C1 segment of cervical spinal cord (tissue), 14 donors: ENCODE measurements around the gene RAI14.

ENCODE experiments used
- DNase-seq, 14 donors: peaks; one replicate each; lab custom pipeline; 2025; lab: John Stamatoyannopoulos, UW

RAI14 gene

DNA sequence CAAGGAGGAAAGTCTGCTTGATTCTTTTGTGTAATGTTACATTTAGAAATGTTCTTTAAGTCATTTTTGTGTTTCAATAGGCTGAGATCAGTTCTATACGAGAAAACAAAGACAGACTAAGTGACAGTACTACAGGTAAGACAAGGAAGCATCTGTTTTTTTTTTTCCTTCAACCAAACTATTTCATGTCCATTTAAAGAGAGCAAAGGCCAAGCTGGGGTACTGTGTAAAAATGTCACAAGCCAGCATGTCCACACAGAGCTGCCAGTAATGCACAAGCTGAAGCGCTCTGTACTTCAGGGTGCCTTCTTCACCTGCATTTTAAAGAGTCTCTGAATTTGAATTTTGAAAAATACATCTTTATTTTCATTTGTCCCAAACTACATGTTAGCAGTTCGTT, 162.6 kb downstream of the RAI14 start:
- DNase-seq: no peak

DNA sequence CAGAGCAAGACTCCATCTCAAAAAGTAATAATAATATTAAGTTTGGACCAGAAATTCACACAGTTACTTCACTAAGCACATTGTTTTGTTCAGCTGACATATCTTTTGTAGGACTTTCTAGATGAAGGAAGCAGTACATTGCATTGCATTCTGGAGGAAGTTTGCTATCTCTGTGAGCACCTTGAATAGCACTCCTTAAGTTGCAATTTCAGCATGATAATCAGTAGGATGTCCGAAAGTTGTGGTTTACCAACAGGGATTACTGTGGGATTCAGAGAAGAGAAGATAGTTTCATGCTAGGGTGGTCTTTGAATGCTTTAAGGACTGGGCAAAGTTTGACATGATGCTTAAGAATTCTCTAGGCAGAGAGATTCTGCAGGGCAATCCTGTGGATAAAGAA, 164.5 kb downstream of the RAI14 start:
- no peak for DNase-seq

DNA sequence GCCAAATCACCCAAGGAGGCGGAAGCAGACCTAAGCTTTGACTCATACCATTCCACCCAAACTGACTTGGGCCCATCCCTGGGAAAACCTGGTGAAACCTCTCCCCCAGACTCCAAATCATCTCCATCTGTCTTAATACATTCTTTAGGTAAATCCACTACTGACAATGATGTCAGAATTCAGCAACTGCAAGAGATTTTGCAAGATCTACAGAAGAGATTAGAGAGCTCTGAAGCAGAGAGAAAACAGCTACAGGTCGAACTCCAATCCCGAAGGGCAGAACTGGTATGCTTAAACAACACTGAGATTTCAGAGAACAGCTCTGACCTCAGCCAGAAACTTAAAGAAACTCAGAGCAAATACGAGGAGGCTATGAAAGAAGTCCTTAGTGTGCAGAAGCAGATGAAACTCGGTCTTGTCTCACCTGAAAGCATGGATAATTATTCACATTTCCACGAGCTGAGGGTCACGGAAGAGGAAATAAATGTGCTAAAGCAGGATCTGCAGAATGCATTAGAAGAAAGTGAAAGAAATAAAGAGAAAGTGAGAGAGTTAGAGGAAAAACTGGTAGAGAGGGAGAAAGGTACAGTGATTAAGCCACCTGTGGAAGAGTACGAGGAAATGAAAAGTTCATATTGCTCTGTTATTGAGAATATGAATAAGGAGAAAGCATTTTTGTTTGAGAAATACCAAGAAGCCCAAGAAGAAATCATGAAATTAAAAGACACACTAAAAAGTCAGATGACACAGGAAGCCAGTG, 167.0 kb downstream of the RAI14 start:
- no peak for DNase-seq

DNA sequence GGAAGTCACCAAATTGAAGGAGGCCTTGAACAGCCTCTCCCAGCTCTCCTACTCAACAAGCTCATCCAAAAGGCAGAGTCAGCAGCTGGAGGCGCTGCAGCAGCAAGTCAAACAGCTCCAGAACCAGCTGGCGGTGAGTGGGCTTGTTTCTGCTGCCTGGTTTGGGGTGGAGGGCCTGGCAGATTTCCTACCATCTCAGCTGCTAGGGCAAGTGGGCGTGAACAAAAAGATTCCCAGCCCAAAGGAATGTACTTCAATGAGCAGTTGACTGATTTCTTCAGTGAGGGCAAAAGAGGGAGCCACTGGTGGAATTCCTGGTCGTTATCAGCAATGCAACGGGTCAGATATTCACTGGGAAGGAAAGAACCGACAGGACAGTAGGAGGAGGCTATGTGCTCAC, 170.2 kb downstream of the RAI14 start:
- no peak for DNase-seq

DNA sequence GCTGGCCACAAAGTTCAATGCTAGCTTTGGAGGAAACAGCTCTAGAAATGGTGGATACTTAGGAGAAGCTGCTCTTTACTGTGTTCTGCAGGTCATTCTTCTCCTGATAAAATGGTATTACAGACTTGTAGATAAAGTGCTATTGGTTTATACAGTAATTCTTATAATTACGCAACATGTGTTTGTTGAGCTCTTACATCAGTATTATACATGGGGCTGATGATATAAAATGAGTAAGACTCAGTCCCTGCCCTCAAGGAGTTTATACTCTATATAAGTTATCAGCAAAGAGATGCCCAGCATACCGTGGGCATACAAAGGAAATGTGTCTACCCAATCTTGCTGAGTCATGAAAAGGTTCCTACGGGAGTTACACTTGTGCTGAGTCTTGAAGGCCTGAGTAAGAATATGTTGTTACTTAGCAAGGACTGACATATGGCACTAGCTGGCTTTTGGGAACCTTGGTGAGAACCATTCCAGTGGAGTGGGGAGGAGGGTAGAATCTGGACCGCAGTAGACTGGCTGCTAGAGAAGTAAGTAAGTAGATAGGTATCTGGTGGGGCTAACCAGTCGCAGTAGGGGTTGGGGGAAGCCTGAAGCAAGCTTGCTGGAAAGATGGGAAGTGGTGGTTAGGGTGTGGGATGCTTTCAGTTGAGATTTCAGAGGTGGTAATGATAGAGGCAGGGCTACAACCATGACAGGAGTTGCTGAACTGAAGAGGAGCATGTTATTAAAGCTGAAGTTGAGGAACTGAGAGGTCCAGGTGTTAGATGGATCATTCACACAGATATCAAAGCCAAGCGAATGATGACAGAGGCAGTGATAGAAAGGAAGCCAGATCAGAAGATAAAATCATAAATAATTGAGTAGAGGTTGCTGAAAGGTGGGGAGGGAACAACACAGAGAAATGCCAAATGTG, 171.7 kb downstream of the RAI14 start:
- DNase-seq: no peak

DNA sequence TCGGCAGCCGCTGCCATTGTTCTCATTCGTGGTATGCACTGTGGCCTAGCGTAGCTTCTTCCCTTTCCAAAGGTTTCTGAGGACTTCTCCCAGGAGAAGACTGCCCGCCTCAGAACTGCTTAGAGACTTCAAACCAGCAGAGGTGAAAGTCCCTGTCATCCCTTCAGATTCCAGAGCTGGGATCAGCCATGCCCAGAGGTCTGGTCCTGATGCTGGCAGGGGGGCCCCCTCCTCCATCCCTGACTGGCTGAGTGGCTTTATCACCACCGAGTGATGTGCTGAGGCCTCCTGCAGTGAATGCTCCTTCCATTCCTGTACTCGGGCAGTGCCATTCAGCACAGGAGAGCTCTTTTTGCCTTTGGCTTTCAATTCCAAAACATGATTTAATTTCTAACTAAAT, 174.7 kb downstream of the RAI14 start:
- peak in 1 of 14 donors; percentile 1 for DNase-seq

DNA sequence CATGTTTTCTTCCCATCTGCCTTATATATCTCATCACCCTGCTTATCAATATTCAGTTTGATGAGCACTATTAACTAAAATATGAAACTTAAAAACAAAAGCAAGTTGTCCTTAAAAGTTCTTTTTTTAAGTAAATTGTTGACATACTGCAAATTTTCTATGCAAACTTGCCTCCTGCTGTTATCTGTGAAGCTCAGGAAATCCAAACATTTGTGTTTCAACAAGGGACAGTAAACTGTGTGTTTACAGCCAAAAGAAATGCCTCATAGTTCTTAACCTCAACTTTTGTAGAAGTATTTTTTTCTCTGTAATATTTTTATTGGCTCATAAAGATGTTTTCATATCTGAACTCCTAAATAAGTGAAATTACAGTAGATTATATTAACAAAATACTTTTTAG, 175.2 kb downstream of the RAI14 start:
- DNase-seq: no peak

DNA sequence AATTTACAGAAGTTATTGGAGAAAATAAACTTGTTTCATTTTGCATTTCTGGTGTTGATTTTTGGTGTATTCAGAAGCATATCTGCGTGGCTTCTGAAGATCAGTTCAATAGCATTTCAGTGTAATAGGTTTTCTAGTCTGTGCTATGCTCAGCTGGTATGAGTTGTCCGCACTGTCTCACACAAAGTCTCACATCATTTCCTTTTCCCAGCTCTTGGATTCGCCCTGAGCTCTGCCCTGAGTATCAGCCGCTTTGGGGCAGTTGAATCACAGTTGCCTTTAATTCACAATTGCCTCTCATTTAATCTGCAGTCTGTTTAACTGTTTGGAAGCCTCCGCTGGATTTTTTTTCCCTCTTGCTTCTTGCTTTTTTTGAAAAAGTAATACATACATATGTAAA, 176.4 kb downstream of the RAI14 start:
- DNase-seq: no peak

DNA sequence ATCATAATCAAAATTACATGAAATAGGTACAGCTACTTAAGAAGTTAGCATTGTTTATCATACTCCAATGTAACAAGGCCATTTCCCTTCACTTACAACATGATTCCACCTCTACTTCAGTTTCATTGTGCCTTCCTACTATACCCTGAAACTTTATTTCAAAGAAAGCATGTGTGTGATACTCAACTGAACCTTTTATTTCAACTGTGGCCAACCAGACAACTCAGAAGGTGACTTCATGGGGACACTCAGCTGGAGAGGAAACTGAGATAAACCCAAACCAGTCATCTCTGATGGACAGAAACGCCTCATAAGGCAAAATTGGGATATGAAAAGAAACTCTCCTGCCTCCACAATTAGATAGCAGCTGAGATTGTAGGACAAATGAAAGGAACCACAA, 177.0 kb downstream of the RAI14 start:
- DNase-seq: no peak

DNA sequence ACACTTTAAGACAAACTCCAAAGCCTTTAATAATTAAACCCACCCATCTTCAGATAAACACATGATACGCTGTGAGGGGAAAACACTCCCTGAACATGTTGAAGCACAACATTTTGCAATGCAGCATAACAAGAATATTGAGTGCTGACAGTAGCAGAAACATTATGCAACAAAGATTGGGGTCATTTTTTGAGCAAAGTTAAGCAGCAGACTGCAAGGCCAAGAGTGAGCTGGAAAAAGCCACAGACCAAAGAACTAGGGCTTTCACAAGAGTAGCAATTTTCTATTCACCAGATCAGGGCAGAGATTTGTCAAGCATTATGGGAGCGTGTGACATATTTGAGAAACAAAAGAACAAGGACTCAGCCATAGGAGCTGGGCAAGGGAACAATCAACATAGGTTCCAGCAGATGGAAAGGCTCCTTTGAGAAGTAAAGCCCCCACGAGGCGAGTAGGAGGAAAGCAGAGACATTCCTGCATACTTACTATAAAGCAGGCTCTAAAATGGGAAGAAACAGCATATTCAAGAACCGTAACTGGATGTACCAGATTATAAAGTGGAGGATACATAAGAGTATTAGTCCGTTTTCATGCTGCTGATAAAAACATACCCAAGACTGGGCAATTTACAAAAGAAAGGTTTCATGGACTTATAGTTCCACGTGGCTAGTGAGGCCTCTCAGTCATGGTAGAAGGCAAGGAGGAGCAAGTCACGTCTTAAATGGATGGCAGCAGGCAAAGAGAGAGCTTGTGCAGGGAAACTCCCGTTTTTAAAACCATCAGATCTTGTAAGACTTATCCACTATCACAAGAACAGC, 178.1 kb downstream of the RAI14 start:
- DNase-seq: no peak

DNA sequence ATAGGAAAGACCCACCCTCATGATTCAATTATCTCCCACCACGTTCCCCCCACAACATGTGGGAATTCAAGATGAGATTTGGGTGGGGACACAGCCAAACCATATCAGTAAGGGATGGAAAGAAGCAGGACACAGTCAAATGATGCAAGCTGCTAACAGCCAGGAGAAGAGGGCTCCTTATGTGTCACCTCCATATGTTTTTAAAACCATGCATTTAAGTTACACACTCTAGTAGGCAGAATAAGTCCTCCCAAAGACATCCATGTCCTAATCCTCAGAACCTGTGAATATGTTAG, 178.6 kb downstream of the RAI14 start:
- no peak for DNase-seq

DNA sequence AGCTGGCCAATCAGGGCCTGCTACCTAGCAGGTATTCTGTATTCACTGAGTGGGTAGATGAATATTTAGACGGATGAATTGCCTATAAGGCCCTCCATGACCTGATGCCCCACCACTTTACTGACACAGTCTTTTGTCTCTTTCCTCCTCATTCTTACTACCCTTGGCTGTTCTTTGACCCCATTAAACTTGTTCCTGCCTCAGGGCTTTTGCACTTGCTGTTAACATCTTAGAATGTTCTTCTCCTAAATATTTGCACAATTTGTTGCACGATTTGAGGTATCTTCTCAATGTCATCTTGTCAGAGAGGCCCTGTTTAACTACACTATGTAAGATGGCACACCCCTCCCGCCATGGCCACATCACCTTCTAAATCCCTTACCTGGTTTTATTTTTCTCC, 179.5 kb downstream of the RAI14 start:
- DNase-seq: no peak

DNA sequence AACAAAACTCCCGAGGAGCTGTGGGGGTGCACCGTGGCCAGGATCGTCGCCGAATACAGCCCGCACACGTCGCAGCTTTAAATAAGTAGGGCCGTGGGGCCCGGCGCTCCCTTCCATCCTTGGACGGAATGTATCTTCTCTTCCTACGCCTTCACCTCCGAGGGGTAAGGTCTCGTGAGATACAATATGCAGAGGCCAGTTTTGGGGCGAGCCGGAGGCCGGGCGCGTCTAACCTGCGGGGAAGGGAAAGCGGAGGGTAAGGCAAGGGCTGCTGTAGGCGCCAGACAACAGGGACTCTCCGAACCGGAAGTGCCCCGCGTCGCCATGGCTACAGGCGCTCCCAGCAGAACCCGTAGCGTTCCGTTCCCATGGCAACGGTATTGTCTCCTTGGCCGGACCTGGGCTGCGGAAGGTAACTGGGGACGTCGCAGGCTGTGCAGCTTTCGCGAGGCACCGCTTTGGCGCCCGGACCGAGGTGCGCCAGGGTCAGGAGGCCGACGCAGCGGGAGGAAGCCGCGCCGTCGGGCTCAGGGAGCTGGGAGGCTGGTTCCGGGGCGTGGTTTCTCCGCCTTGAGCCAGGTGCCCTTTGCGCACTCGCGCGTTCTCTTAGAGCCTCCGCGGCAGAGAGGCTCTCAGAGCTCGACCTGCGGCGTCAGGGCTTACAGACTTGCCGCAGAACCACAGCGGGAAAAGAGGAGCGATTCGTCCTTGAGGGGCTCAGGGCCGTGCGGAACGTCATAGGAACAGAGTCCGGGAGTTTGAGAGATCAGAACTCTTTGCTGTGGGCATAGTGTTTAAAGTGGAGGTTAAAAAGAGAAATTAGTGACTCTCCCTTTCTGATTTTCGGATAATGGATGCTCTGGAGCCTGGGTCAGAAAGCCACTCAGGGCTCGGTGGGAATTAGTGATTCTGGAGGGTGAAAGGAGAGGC, 182.9 kb downstream of the RAI14 start, which contains the start of gene TTC23L:
TTC23L (plus strand) TSS at position 380 of the 930 bp plus-strand sequence. CDS start 1,508 bp downstream, outside the sequence.
- DNase-seq: peak in 13 of 14 donors; percentile 56 to 83 (median 70)

DNA sequence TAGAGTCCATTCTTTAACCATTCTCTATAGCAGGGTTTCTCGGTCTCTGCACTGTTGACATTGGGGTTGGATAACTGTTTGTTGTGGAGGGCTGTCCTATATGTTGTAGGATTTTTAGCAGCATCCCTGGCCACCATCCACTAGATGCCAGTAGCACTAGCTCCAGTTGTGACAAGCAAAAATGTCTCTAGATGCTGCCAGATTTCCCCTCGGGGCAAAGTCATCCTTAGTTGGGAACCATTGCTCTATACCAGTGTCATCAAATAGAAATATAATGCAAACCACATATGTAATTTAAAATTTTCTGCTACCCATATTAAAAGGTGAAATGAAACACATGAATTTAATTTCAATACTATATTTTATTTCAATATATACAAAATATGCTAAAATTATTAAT, 185.7 kb downstream of the RAI14 start:
- no peak for DNase-seq

DNA sequence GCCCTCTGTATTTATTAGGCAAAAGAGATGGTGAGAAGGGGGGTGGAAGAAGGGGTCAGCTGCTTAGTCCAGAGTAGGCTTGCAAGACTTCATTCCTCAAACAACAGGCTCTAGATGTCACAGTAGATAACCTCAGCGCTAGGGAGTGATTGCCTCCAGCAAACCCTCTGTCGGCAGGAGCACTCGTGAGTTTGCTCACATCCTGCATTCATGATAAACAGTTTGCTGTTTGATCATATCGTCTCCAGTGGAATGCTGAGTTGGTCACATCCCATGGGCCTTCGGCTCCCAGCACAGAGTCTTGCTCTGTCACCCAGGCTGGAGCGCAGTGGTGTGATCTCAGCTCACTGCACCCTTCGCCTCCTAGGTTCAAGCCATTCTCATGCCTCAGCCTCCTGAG, 186.4 kb downstream of the RAI14 start:
- DNase-seq: no peak

DNA sequence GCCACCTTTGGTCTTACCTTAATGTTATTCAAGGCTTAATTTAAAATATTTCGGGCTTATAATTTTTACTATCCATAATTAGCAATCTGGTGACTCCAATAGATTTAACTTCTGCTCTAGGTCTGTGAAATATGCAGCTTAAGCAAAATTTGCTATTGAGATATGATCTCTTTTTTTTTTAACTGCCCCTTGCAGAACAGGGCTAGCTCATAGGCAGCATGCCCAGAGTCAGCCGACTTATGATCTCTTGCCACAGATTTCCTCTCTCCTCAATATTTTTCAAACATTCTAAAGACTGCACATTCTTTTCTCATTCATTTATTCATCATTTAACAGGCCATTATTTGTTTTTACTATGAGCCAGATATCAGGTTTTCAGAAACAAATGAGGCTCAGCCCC, 187.4 kb downstream of the RAI14 start:
- no peak for DNase-seq

DNA sequence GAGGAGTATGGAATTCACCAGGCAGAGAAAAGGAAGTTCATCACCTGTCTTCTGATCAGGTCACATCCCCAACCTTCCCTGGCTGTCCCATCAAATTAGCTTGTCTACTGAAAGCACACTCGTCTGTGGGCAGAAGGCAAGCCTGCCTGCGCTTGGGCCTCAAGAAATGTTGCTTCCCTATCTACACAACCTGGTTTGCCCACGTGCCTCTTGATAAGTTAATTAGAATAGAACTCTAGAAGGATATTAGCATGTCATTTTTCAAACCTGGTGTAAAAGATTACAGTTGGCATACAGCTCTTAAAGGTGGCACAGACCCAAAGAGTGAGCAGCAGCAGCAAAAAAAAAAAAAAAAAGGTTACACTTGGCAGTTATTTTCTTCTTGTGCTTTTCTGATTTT, 188.0 kb downstream of the RAI14 start:
- DNase-seq: no peak

DNA sequence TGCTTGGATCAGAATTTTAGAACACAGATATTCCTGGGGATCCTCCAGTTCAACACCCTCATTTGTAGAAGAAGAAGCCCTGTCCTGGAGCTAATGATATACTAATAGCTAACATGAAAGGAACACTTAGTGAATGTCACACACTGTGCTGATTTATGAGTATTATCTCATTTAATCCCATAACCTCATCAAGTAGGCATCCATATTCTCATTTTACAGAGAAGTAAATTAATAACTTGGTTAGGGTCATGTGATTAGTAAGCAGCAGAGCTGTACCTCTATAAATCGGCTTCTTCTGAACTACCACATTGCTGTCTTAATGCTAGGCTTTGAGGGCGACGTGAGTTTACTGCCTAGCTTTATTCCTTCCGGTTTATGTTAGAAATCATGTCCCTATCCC, 188.9 kb downstream of the RAI14 start:
- no peak for DNase-seq

DNA sequence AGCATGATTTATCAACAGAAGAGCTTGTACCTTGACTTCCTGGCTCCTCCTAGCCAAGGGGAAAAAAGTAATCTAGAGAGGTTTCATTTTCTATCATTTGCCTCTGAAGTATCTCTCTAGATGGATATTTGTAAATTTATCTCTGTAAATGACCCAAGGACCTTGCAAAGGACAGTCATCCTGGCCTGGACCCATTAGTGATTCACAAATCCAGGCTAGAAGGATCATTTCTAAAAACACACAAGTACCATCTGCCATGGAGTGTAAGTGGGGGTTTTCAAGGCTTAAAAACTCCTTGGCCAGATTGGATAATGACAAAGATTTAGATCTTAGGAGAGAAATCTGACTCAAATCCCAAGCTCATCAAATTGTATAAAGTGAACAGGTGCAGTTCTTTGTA, 190.9 kb downstream of the RAI14 start:
- no peak for DNase-seq

DNA sequence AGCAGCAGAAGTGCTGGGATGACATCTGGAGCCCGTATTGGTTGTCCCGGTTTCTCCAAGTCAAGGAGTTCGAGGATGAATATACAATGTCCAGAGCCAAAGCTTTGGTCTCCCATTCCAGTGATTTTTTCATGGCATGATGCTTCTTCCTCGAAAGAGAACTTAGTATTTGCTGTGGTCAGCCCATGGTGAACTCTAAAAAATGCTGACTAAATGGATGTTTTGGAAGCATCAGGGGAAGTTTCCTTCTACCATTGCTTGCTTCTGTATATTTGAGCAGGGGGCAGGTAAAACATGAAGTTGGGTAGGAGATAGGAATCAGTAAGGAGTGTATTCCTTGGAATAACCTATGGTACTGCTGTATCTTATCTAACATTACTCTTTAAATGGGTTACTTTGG, 191.4 kb downstream of the RAI14 start:
- no peak for DNase-seq

DNA sequence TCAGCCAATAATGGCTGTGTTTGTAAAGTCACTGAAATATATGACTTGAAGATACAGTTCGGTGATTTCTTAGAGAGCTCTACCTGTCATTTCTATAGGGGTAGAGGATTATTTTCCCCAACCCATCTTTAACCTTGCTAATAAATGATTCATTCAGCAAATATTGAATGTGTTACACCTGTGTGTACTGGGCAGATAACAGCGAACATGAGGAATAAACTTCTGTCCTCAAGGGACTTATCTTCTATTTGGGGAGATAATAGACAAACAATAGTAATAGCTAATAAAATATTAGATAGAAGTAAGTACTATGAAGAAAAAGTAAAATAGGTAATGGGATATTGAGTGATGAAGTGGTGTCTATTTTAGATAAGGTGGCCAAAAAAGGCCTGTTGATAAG, 192.1 kb downstream of the RAI14 start:
- no peak for DNase-seq
